ENCODE results near the gene OR1A1. TPM values are rescaled to one million over a fixed set of nuclear protein-coding genes. Genes with fewer than 3 reads are reported as not detected.

OR1A1 gene
- total and polyA plus RNA-seq, 2 of the 8 experiments (the other 6 are each of a cell fraction or from before 2014, with no cell fraction given) = not detected

GRCh38 chr17:3213001-3213400, 5.5 kb downstream of the OR1A1 start:
- no peak overlapping the region for H3K4me2 ChIP-seq (ENCODE audit: insufficient read depth in 1 of 2, low read depth in 2 of 2, low read length in 2 of 2)
- no peak overlapping the region for H3K23ac ChIP-seq (ENCODE audit: insufficient read length)
- 79% methylated on average over 3 of the region's 3 CpGs; no CpG with 5 or more reads in 1 of the 2 experiments for WGBS, 2 experiments (ENCODE audit: extremely low coverage in 1 of 2, insufficient coverage in 1 of 2, insufficient read length in 1 of 2, insufficient replicate concordance in 2 of 2, low coverage in 1 of 2, low lambda C conversion rate in 2 of 2, missing lambda C conversion rate in 1 of 2)
- no peak overlapping the region for H2BK20ac ChIP-seq (ENCODE audit: low read length)
- H3K14ac ChIP-seq (ENCODE audit: insufficient read length) = no peak overlapping the region
- no peak overlapping the region for H2BK5ac ChIP-seq (ENCODE audit: low read depth, low read length)
- H3K9me3 ChIP-seq (ENCODE audit: insufficient read depth in 2 of 2, low read depth in 1 of 2, low read length in 1 of 2) = peaks cover 19 to 29% of the 10 kb centered on the region in 2 experiments
- no peak overlapping the region for H3K27ac ChIP-seq (ENCODE audit: low read depth, low read length)
- no peak overlapping the region for H3K4me3 ChIP-seq (ENCODE audit: extremely low read depth in 1 of 4, insufficient read depth in 2 of 4, low read depth in 3 of 4, low read length in 4 of 4)
- H3K27me3 ChIP-seq (replicated peaks in 1 of 4; ENCODE audit: control insufficient read depth in 3 of 4, extremely low read depth in 1 of 4, insufficient read depth in 3 of 4, low read length in 3 of 4) = no peaks in the 10 kb centered on the region
- no peak overlapping the region for H3K18ac ChIP-seq (ENCODE audit: extremely low read depth, low read length)
- no peak overlapping the region for H3K4ac ChIP-seq (replicated peaks; ENCODE audit: insufficient read length, low read depth, low read length)
- H4K91ac ChIP-seq (replicated peaks; ENCODE audit: insufficient read length, low read length) = no peak overlapping the region
- H3K79me1 ChIP-seq (ENCODE audit: low read depth, low read length) = no peaks in the 10 kb centered on the region
- TF ChIP-seq FOSL1 (IDR thresholded peaks at IDR 0.05; ENCODE audit: insufficient read depth, low read depth, low read length) = no peak
- TF ChIP-seq E2F6 (IDR thresholded peaks at IDR 0.05) = no peak
- TF ChIP-seq NRF1 (IDR thresholded peaks at IDR 0.05; ENCODE audit: low read depth, low read length) = no peak
- TF ChIP-seq HDAC2 (IDR thresholded peaks at IDR 0.05; ENCODE audit: borderline replicate concordance in 1 of 2, low read depth in 2 of 2, low read length in 2 of 2) = no peak
- TF ChIP-seq CBX5 (IDR thresholded peaks at IDR 0.05; ENCODE audit: low read depth, low read length) = no peak
- no peak for TF ChIP-seq TEAD4 (IDR thresholded peaks at IDR 0.05; ENCODE audit: low read depth, low read length)
- TF ChIP-seq JUND (IDR thresholded peaks at IDR 0.05; ENCODE audit: low read length) = no peak
- no peak for DNase-seq (ENCODE audit: low read depth in 1 of 2, low spot score in 2 of 2)
- no peaks in the 10 kb centered on the region for H4K20me1 ChIP-seq (replicated peaks in 1 of 2; ENCODE audit: control insufficient read depth in 1 of 2, insufficient read depth in 2 of 2, low read length in 2 of 2)
- H3K9ac ChIP-seq (replicated peaks in 1 of 4; ENCODE audit: extremely low read depth in 1 of 4, low read depth in 3 of 4, low read length in 3 of 4) = no peak overlapping the region
- ChIA-PET CTCF (ENCODE audit: partially characterized antibody) (no interaction called here), POLR2A (ENCODE audit: partially characterized antibody) (no interaction called here)
- FAIRE-seq = no peak
- no peaks in the 10 kb centered on the region for H3K36me3 ChIP-seq (ENCODE audit: control insufficient read depth in 2 of 4, insufficient read depth in 4 of 4, low read length in 3 of 4)
- no peaks in the 10 kb centered on the region for H3K23me2 ChIP-seq (ENCODE audit: low read depth, low read length)
- H4K8ac ChIP-seq (ENCODE audit: extremely low read depth, insufficient read depth, low read length) = no peak overlapping the region
- H2BK15ac ChIP-seq (ENCODE audit: low read length) = no peak overlapping the region
- no peak overlapping the region for H3K56ac ChIP-seq (replicated peaks; ENCODE audit: insufficient read length, low read depth, low read length)
- H2BK12ac ChIP-seq (ENCODE audit: low read depth, low read length) = no peak overlapping the region
- H2BK120ac ChIP-seq (replicated peaks; ENCODE audit: low read depth, low read length) = no peak overlapping the region
- H2AFZ ChIP-seq (ENCODE audit: low read length) = no peak overlapping the region
- no peaks in the 10 kb centered on the region for H3K79me2 ChIP-seq (ENCODE audit: control insufficient read depth in 1 of 2, insufficient read depth in 2 of 2, low read length in 2 of 2)
- no peaks in the 10 kb centered on the region for H3K4me1 ChIP-seq (replicated peaks in 1 of 4; ENCODE audit: control insufficient read depth in 3 of 4, insufficient read depth in 4 of 4, low read length in 3 of 4)
- H2AK5ac ChIP-seq (ENCODE audit: low read depth, low read length) = no peak overlapping the region
- H4K5ac ChIP-seq (ENCODE audit: insufficient read length, low read depth, low read length) = no peak overlapping the region
